GM12878 (cell line): ENCODE results near the gene CDK3. TPM values are rescaled to one million over a fixed set of nuclear protein-coding genes. Genes with fewer than 3 reads are reported as not detected.

Source experiments
- ATAC-seq: fragments of 200-7000 bp; cut with Tn5 transposase; 3 replicates; pipeline ENCODE4 v1.9.1; 2020; ENCODE audit warnings: mild to moderate bottlenecking, moderate library complexity
- BruUV-seq: library from RNA; stranded (reverse); fragments of 400-500 nt; replicated peaks from 2 replicates; lab custom pipeline; 2021; lab: Mats Ljungman, UMichigan
- CTCF ChIA-PET: fragments of 300-600 bp; sonication (Branson Sonifier 250); formaldehyde crosslinking; extraction: SDS; loops from one replicate; lab custom pipeline; 2021; ENCODE audit warnings: inconsistent platforms; lab: Yijun Ruan, JAX
- POLR2A ChIA-PET: fragments of 350-600 bp; formaldehyde crosslinking; extraction: SDS; loops from one replicate; lab custom pipeline; 2021; ENCODE audit warnings: inconsistent platforms; lab: Charles Lee
- RAD21 ChIA-PET: fragments of 300-600 bp; sonication (Branson Sonifier 250); formaldehyde crosslinking; loops from one replicate; lab custom pipeline; 2023; ENCODE audit warnings: antibody characterized with exemption; ENCODE audit not compliant: unreplicated experiment; lab: Charles Lee
- SMC1A ChIA-PET: fragments of 300-600 bp; sonication (Branson Sonifier 250); formaldehyde crosslinking; loops from one replicate; lab custom pipeline; 2023; ENCODE audit not compliant: unreplicated experiment, uncharacterized antibody; lab: Charles Lee
- DNase-seq: peaks from one replicate; pipeline ENCODE4 v3.0.0-alpha.2; 2011; ENCODE audit warnings: low read depth, low spot score
- FAIRE-seq: peaks from 3 replicates; lab custom pipeline; 2011; peaks lifted over from hg19 to GRCh38; lab: Jason Lieb, UNC
- H2AFZ ChIP-seq: 2 replicates; pipeline ENCODE4 v1.6.0; 2011; ENCODE audit warnings: low read depth, low read length, control low read depth; ENCODE audit not compliant: control insufficient read depth
- H3K27ac ChIP-seq: 2 replicates; pipeline ENCODE4 v1.5.1; 2011; ENCODE audit warnings: control low read depth; ENCODE audit not compliant: control insufficient read depth, insufficient read depth
- H3K27me3 ChIP-seq, 2 experiments: replicated peaks in 1 of 2; 2 replicates each; pipeline versions ENCODE4 v1.6.0 to v1.6.1; 2011; ENCODE audit warnings: low read length in 1 of 2; ENCODE audit not compliant: control insufficient read depth in 2 of 2, insufficient read depth in 2 of 2
- H3K36me3 ChIP-seq, 2 experiments: 2 replicates each; pipeline ENCODE4 v1.5.1; 2011; ENCODE audit warnings: low read length in 1 of 2; ENCODE audit not compliant: control insufficient read depth in 2 of 2, insufficient read depth in 2 of 2
- H3K4me1 ChIP-seq: 2 replicates; pipeline ENCODE4 v1.6.1; 2011; ENCODE audit warnings: mild to moderate bottlenecking, low read length, moderate library complexity, mixed read lengths; ENCODE audit not compliant: control insufficient read depth, insufficient read depth
- H3K4me2 ChIP-seq: 2 replicates; pipeline ENCODE4 v1.6.0; 2011; ENCODE audit warnings: control low read depth; ENCODE audit not compliant: control insufficient read depth, insufficient read depth
- H3K4me3 ChIP-seq: fragments of 200-600 bp; sonication (generic); 2 replicates; pipeline ENCODE4 v1.5.1; 2016
- H3K79me2 ChIP-seq: 2 replicates; pipeline ENCODE4 v1.6.0; 2011; ENCODE audit warnings: low read length; ENCODE audit not compliant: control insufficient read depth, insufficient read depth
- H3K9ac ChIP-seq: 2 replicates; pipeline ENCODE4 v1.8.0; 2011; ENCODE audit warnings: low read length, control low read depth, mixed read lengths; ENCODE audit not compliant: control insufficient read depth, insufficient read depth
- H3K9me3 ChIP-seq: replicated peaks from 3 replicates; pipeline ENCODE4 v1.5.1; 2011; ENCODE audit warnings: mild to moderate bottlenecking, low read length; ENCODE audit not compliant: control insufficient read depth, insufficient read depth
- H4K20me1 ChIP-seq: 2 replicates; pipeline ENCODE4 v1.6.0; 2011; ENCODE audit not compliant: control insufficient read depth, insufficient read depth
- CBX3 ChIP-seq: fragments of 200-600 bp; sonication (generic); IDR thresholded peaks from 2 replicates; pipeline ENCODE4 v1.6.1; 2016; ENCODE audit warnings: low read depth, borderline replicate concordance
- GABPA ChIP-seq: IDR thresholded peaks from 2 replicates; pipeline ENCODE4 v1.6.1; 2014; ENCODE audit warnings: antibody characterized with exemption, low read depth, mild to moderate bottlenecking, inconsistent platforms
- IRF4 ChIP-seq: IDR thresholded peaks from 2 replicates; pipeline ENCODE4 v1.6.1; 2011; ENCODE audit warnings: low read depth, low read length
- PBX3 ChIP-seq: IDR thresholded peaks from 2 replicates; pipeline ENCODE4 v1.6.1; 2011; ENCODE audit warnings: mild to moderate bottlenecking, low read depth, low read length, moderate library complexity; ENCODE audit not compliant: insufficient replicate concordance
- POLR2A ChIP-seq: IDR thresholded peaks from 2 replicates; pipeline ENCODE4 v1.6.1; 2011; ENCODE audit warnings: low read depth, mild to moderate bottlenecking, low read length
- SP1 ChIP-seq: IDR thresholded peaks from one replicate; pipeline ENCODE4 v1.6.1; 2011; ENCODE audit warnings: low read depth, low read length
- ZNF687 ChIP-seq: fragments of 450-650 bp; IDR thresholded peaks from 2 replicates; pipeline ENCODE4 v1.6.1; 2017; ENCODE audit warnings: mild to moderate bottlenecking, moderate library complexity
- WGBS: methylation state at CpG from one replicate; pipeline ENCODE4 v1.1.6; 2016; ENCODE audit warnings: low lambda C conversion rate; ENCODE audit not compliant: insufficient replicate concordance, insufficient coverage; ENCODE audit errors: missing lambda C conversion rate; 5-methylcytosine and 5-hydroxymethylcytosine counted together
- in situ Hi-C: fragments of 300-500 bp; cut with MboI; formaldehyde crosslinking; loops from 9 replicates; pipeline ENCODE4 v1.14.3; 2018; ENCODE audit warnings: mixed read lengths
- intact Hi-C: fragments of 100-400 bp; cut with micrococcal nuclease; formaldehyde crosslinking; loops from one replicate; pipeline ENCODE4 v1.14.2; 2022; ENCODE audit not compliant: unreplicated experiment
- polyA plus RNA-seq, 11 experiments: library from polyadenylated mRNA; depleted of rRNA in 4 of 11; unstranded in 6 of 11; stranded (reverse) in 5 of 11; fragments of >200 nt; fragmentation: Nextera tagmentation in 4 of 11; fragmentation: Illumina TruSeq in 1 of 11; extraction: Ambion mirVana in 4 of 11; extraction: Trizol in 1 of 11; gene quantifications; 1 replicate in 1 of 11; 2 replicates in 10 of 11; pipeline versions ENCODE4 v1.2.1 to v1.2.3, GENCODE V29; 2011 to 2016; ENCODE audit warnings: inconsistent platforms in 2 of 11, missing spikeins in 2 of 11, low read depth in 1 of 11
- total RNA-seq, 4 experiments: library from RNA; depleted of rRNA in 3 of 4; stranded (reverse); fragments of >200 nt in 3 of 4; fragmentation: Illumina TruSeq in 1 of 4; extraction: Trizol in 1 of 4; gene quantifications; 2 replicates each; pipeline versions ENCODE4 v1.2.1 to v1.2.3, GENCODE V29; 2013 to 2021

The CDK3 gene
- total and polyA plus RNA-seq, 10 of the 15 experiments (the other 5 are each of a cell fraction or from before 2014, with no cell fraction given) = 1.1 to 7.1 (median 4.2) TPM

- DNase-seq (no peak), FAIRE-seq (no peak), ATAC-seq (no peak)
- no peaks in the 10 kb centered on the region for H3K9me3 ChIP-seq
- ChIA-PET SMC1A (no interaction called here), CTCF (no interaction called here), POLR2A (no interaction called here), RAD21 (no interaction called here)
- WGBS = 92% methylated on average over 4 of the region's 4 CpGs
- H3K4me3 ChIP-seq = no peak overlapping the region
- H3K79me2 ChIP-seq = no peaks in the 10 kb centered on the region
- H3K9ac ChIP-seq = no peak overlapping the region
- H3K4me1 ChIP-seq = peaks cover under 1% of the 10 kb centered on the region; the same call in 1 of the 2 replicates
- H3K27me3 ChIP-seq = no peaks in the 10 kb centered on the region
- H4K20me1 ChIP-seq = no peaks in the 10 kb centered on the region
- intact Hi-C loops (no loop called here), in situ Hi-C loops (no loop called here)
- H3K27ac ChIP-seq = no peak overlapping the region
- peaks cover 0 to 2% of the 10 kb centered on the region in 2 experiments; a peak in 1 of 4 replicates for H3K36me3 ChIP-seq
- BruUV-seq = no TSS peak
- no peak for TF ChIP-seq SP1
- TF ChIP-seq CBX3 = no peak
- TF ChIP-seq POLR2A = no peak
- no peak overlapping the region for H3K4me2 ChIP-seq
- H2AFZ ChIP-seq = no peak overlapping the region
Measured at GRCh38 chr17:75985986-75986385, 14.7 kb upstream of the CDK3 start.

GRCh38 chr17:75987041-75987440 lies 13.6 kb upstream of the CDK3 start:
- Histone ChIP-seq H4K20me1 (no peaks in the 10 kb centered on the region), H3K27me3 (no peaks in the 10 kb centered on the region), H3K79me2 (no peaks in the 10 kb centered on the region), H3K36me3 (peaks cover 1 to 2% of the 10 kb centered on the region in 2 experiments; a peak in 3 of 4 replicates), H3K4me1 (peaks cover 5% of the 10 kb centered on the region; the same call in 1 of the 2 replicates), H3K9ac (no peak overlapping the region), H3K27ac (no peak overlapping the region), H3K4me2 (no peak overlapping the region), H2AFZ (no peak overlapping the region), H3K4me3 (no peak overlapping the region), H3K9me3 (no peaks in the 10 kb centered on the region)
- ChIA-PET RAD21 (no interaction called here), SMC1A (no interaction called here), POLR2A (no interaction called here), CTCF (no interaction called here)
- DNase-seq (no peak), FAIRE-seq (no peak), ATAC-seq (no peak)
- intact Hi-C loops = no loop called here
- WGBS = 98% methylated on average over 4 of the region's 4 CpGs
- in situ Hi-C loops = no loop called here
- TF ChIP-seq GABPA (no peak), IRF4 (no peak), PBX3 (peak; percentile 22), ZNF687 (no peak)
- BruUV-seq = no TSS peak
